ENCODE results near the gene CADM1.

DNA sequence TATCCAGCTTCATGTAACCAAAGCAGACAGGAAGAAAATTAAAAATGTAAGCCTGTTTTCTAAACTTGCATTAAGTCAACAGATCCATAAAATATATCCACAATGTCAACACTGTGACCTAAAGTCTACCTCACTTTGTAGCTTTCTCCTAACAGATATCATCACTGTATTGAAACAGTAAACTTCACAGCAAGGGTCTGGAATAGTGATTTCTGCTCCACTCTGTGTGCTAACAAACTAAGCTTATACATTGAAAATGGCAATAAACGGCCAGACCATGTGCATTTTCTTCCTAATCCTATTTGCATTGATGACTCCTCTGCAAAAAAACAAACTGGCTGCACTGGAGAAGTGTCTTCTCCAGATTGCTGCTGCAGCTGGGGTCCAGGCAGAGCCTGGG is 26.8 kb downstream of the CADM1 start:
- TF ChIP-seq EZH2 (IDR thresholded peaks at IDR 0.05; ENCODE audit: borderline replicate concordance, low read length) = no peak
- TF ChIP-seq, protein P1, sequence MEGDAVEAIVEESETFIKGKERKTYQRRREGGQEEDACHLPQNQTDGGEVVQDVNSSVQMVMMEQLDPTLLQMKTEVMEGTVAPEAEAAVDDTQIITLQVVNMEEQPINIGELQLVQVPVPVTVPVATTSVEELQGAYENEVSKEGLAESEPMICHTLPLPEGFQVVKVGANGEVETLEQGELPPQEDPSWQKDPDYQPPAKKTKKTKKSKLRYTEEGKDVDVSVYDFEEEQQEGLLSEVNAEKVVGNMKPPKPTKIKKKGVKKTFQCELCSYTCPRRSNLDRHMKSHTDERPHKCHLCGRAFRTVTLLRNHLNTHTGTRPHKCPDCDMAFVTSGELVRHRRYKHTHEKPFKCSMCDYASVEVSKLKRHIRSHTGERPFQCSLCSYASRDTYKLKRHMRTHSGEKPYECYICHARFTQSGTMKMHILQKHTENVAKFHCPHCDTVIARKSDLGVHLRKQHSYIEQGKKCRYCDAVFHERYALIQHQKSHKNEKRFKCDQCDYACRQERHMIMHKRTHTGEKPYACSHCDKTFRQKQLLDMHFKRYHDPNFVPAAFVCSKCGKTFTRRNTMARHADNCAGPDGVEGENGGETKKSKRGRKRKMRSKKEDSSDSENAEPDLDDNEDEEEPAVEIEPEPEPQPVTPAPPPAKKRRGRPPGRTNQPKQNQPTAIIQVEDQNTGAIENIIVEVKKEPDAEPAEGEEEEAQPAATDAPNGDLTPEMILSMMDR (conservative IDR thresholded peaks at IDR 0.05 in 1 of 2, IDR thresholded peaks at IDR 0.05 in 1 of 2; ENCODE audit: extremely low read depth in 1 of 2, insufficient read depth in 1 of 2, low read depth in 1 of 2, low read length in 2 of 2) = no peak
